H9 (cell line): Measurements from ENCODE around the gene ERGIC3. TPM values are rescaled to one million over a fixed set of nuclear protein-coding genes. Genes with fewer than 3 reads are reported as not detected.
A peak's percentile ranks its signal among the peaks of the same experiment; 100 is the strongest.

Experiments
- DNase-seq: peaks from one replicate; pipeline ENCODE4 v3.0.0-alpha.2; 2017
- H2AFZ ChIP-seq: one replicate; pipeline ENCODE4 v1.6.1; 2013; ENCODE audit warnings: mild to moderate bottlenecking, low read length, control low read depth, moderate library complexity
- H2AK5ac ChIP-seq: 2 replicates; pipeline ENCODE4 v1.6.1; 2013; ENCODE audit warnings: low read length, control low read depth, mixed read lengths; ENCODE audit not compliant: insufficient read length
- H2BK120ac ChIP-seq: one replicate; pipeline ENCODE4 v1.6.1; 2013; ENCODE audit warnings: low read depth, mild to moderate bottlenecking, low read length, control low read depth, inconsistent platforms; ENCODE audit not compliant: poor library complexity, severe bottlenecking
- H2BK12ac ChIP-seq: 2 replicates; pipeline ENCODE4 v1.6.1; 2013; ENCODE audit warnings: low read length, control low read depth, mixed read lengths, low read depth; ENCODE audit not compliant: insufficient read length
- H2BK15ac ChIP-seq: 2 replicates; pipeline ENCODE4 v1.6.1; 2013; ENCODE audit warnings: low read depth, low read length, control low read depth
- H2BK20ac ChIP-seq: one replicate; pipeline ENCODE4 v1.6.1; 2013; ENCODE audit warnings: low read depth, mild to moderate bottlenecking, low read length, control low read depth, inconsistent platforms; ENCODE audit not compliant: poor library complexity, severe bottlenecking
- H2BK5ac ChIP-seq: 2 replicates; pipeline ENCODE4 v1.6.1; 2013; ENCODE audit warnings: low read length, control low read depth, mixed read lengths; ENCODE audit not compliant: insufficient read length
- H3K14ac ChIP-seq: 2 replicates; pipeline ENCODE4 v1.6.1; 2013; ENCODE audit warnings: low read length, control low read depth; ENCODE audit not compliant: insufficient read depth
- H3K18ac ChIP-seq: 2 replicates; pipeline ENCODE4 v1.6.1; 2013; ENCODE audit warnings: low read depth, mild to moderate bottlenecking, mixed read lengths, low read length, control low read depth; ENCODE audit not compliant: insufficient read length
- H3K23ac ChIP-seq: 2 replicates; pipeline ENCODE4 v1.6.1; 2013; ENCODE audit warnings: low read length, control low read depth, mixed read lengths, low read depth; ENCODE audit not compliant: insufficient read length
- H3K23me2 ChIP-seq: 2 replicates; pipeline ENCODE4 v1.6.1; 2013; ENCODE audit warnings: low read depth, mild to moderate bottlenecking, mixed read lengths, low read length, control low read depth; ENCODE audit not compliant: insufficient read length, poor library complexity, severe bottlenecking
- H3K27ac ChIP-seq: 2 replicates; pipeline ENCODE4 v1.5.1; 2013; ENCODE audit warnings: low read length, control low read depth, mixed read lengths, low read depth; ENCODE audit not compliant: insufficient read length
- H3K27me3 ChIP-seq: 2 replicates; pipeline ENCODE4 v1.6.1; 2013; ENCODE audit warnings: low read length, control low read depth, inconsistent platforms; ENCODE audit not compliant: insufficient read depth
- H3K4ac ChIP-seq: 2 replicates; pipeline ENCODE4 v1.6.1; 2013; ENCODE audit warnings: low read depth, mild to moderate bottlenecking, control low read depth, inconsistent platforms, low read length, moderate library complexity
- H3K4me1 ChIP-seq: 2 replicates; pipeline ENCODE4 v1.6.1; 2013; ENCODE audit warnings: low read length, control low read depth, inconsistent platforms; ENCODE audit not compliant: insufficient read depth
- H3K4me2 ChIP-seq: 2 replicates; pipeline ENCODE4 v1.6.1; 2013; ENCODE audit warnings: low read length, control low read depth, mixed read lengths; ENCODE audit not compliant: insufficient read length, insufficient read depth
- H3K56ac ChIP-seq: 2 replicates; pipeline ENCODE4 v1.6.1; 2013; ENCODE audit warnings: low read depth, mild to moderate bottlenecking, mixed read lengths, low read length, control low read depth; ENCODE audit not compliant: insufficient read length
- H3K79me1 ChIP-seq: 2 replicates; pipeline ENCODE4 v1.6.1; 2013; ENCODE audit warnings: low read depth, mild to moderate bottlenecking, moderate library complexity, low read length, control low read depth, inconsistent platforms; ENCODE audit not compliant: insufficient read depth, poor library complexity, severe bottlenecking
- H3K79me2 ChIP-seq: 2 replicates; pipeline ENCODE4 v1.6.1; 2013; ENCODE audit warnings: low read length, control low read depth, inconsistent platforms; ENCODE audit not compliant: insufficient read depth
- H3K9ac ChIP-seq: 2 replicates; pipeline ENCODE4 v1.6.1; 2013; ENCODE audit warnings: low read length, control low read depth, mixed read lengths; ENCODE audit not compliant: insufficient read length; ENCODE audit errors: extremely low read depth
- H3K9me3 ChIP-seq: one replicate; pipeline ENCODE4 v1.6.1; 2013; ENCODE audit warnings: low read depth, low read length, inconsistent platforms; ENCODE audit not compliant: control insufficient read depth
- H3T11ph ChIP-seq: one replicate; pipeline ENCODE4 v1.6.1; 2013; ENCODE audit warnings: mild to moderate bottlenecking, low read length, control low read depth, inconsistent platforms
- H4K20me1 ChIP-seq: one replicate; pipeline ENCODE4 v1.6.1; 2013; ENCODE audit not compliant: control insufficient read depth, insufficient read length, insufficient read depth
- H4K5ac ChIP-seq: 2 replicates; pipeline ENCODE4 v1.6.1; 2013; ENCODE audit warnings: low read depth, mild to moderate bottlenecking, mixed read lengths, low read length, control low read depth; ENCODE audit not compliant: insufficient read length
- H4K8ac ChIP-seq: replicated peaks from 2 replicates; pipeline ENCODE4 v1.6.1; 2013; ENCODE audit warnings: low read length, control low read depth, mixed read lengths, low read depth; ENCODE audit not compliant: insufficient read length
- H4K91ac ChIP-seq: 2 replicates; pipeline ENCODE4 v1.6.1; 2013; ENCODE audit warnings: low read depth, mild to moderate bottlenecking, moderate library complexity, mixed read lengths, low read length, control low read depth; ENCODE audit not compliant: insufficient read length
- H3K27ac Mint-ChIP-seq, 3 experiments: 2 replicates in 2 of 3; 3 replicates in 1 of 3; pipeline ENCODE4 v1.8.0; 2020 to 2021; ENCODE audit warnings: mixed read lengths in 3 of 3, mild to moderate bottlenecking in 1 of 3, moderate library complexity in 1 of 3
- H3K27me3 Mint-ChIP-seq: 2 replicates; pipeline ENCODE4 v1.8.0; 2021; ENCODE audit warnings: low read depth, mild to moderate bottlenecking, moderate library complexity, mixed read lengths
- H3K36me3 Mint-ChIP-seq, 3 experiments: 2 replicates in 2 of 3; 3 replicates in 1 of 3; pipeline ENCODE4 v1.8.0; 2020 to 2021; ENCODE audit warnings: low read depth in 3 of 3, mixed read lengths in 3 of 3; ENCODE audit not compliant: insufficient read depth in 1 of 3
- H3K4me1 Mint-ChIP-seq, 2 experiments: 2 replicates each; pipeline ENCODE4 v1.8.0; 2020; ENCODE audit warnings: mixed read lengths in 2 of 2
- H3K4me3 Mint-ChIP-seq, 2 experiments: 2 replicates in 1 of 2; 3 replicates in 1 of 2; pipeline ENCODE4 v1.8.0; 2020 to 2021; ENCODE audit warnings: mild to moderate bottlenecking in 2 of 2, mixed read lengths in 2 of 2, moderate library complexity in 1 of 2
- H3K9me3 Mint-ChIP-seq, 2 experiments: 2 replicates in 1 of 2; 3 replicates in 1 of 2; pipeline ENCODE4 v1.8.0; 2020; ENCODE audit warnings: mild to moderate bottlenecking in 2 of 2, mixed read lengths in 2 of 2, moderate library complexity in 1 of 2
- CTCF ChIP-seq: fragments of 200-600 bp; sonication (generic); conservative IDR thresholded peaks from 3 replicates; pipeline ENCODE4 v1.8.0; 2021; ENCODE audit warnings: antibody characterized with exemption, mild to moderate bottlenecking
- WGBS: extraction: QIAGEN DNeasy Blood & Tissue Kit; methylation state at CpG from one replicate; pipeline ENCODE4 v1.1.7; 2013; ENCODE audit warnings: missing lambda C conversion rate, low lambda C conversion rate, mixed read lengths; ENCODE audit not compliant: insufficient read length; ENCODE audit errors: extremely low coverage; 5-methylcytosine and 5-hydroxymethylcytosine counted together
- total RNA-seq: library from RNA; stranded (reverse); gene quantifications from 2 replicates; pipeline ENCODE4 v1.2.1, GENCODE V29; 2021

ERGIC3 gene
- total RNA-seq, 1 experiment from 2014 or later = 188 TPM

- no peaks in the 10 kb centered on the region for H3K4me1 ChIP-seq
- H2AK5ac ChIP-seq = no peak overlapping the region
- no peak overlapping the region for H2BK120ac ChIP-seq
- Mint-ChIP-seq H3K36me3 (no peaks in the 10 kb centered on the region), H3K9me3 (no peaks in the 10 kb centered on the region), H3K4me1 (peaks cover 9 to 18% of the 10 kb centered on the region in 2 experiments), H3K27ac (no peak overlapping the region; a peak in 1 of 7 replicates), H3K4me3 (no peak overlapping the region), H3K27me3 (peaks cover 30% of the 10 kb centered on the region)
- H3K4me2 ChIP-seq = no peak overlapping the region
- H3T11ph ChIP-seq = no peak overlapping the region
- H3K79me1 ChIP-seq = no peaks in the 10 kb centered on the region
- H2BK5ac ChIP-seq = no peak overlapping the region
- no peak overlapping the region for H3K27ac ChIP-seq
- peak; percentile 21 for DNase-seq
- no peak for TF ChIP-seq CTCF
- H4K91ac ChIP-seq = no peak overlapping the region
- H3K23ac ChIP-seq = no peak overlapping the region
- no peak overlapping the region for H2BK20ac ChIP-seq
- H4K20me1 ChIP-seq = no peaks in the 10 kb centered on the region
- H3K27me3 ChIP-seq = no peaks in the 10 kb centered on the region; the same call in 1 of the 2 replicates
- no peak overlapping the region for H3K9ac ChIP-seq
- no peak overlapping the region for H3K4ac ChIP-seq
- H4K5ac ChIP-seq = no peak overlapping the region
- no peak overlapping the region for H2BK15ac ChIP-seq
- no peak overlapping the region for H3K18ac ChIP-seq
- no peaks in the 10 kb centered on the region for H3K23me2 ChIP-seq
- H2BK12ac ChIP-seq = no peak overlapping the region
- no CpG with 5 or more reads among the region's 17 CpGs for WGBS
- H4K8ac ChIP-seq = no peak overlapping the region
- no peaks in the 10 kb centered on the region for H3K79me2 ChIP-seq
- no peak overlapping the region for H3K14ac ChIP-seq
- H3K9me3 ChIP-seq = no peaks in the 10 kb centered on the region
- H2AFZ ChIP-seq = no peak overlapping the region
- no peak overlapping the region for H3K56ac ChIP-seq
These were observed 53.6 kb downstream of the ERGIC3 start for GRCh38 chr20:35595456-35595855.
